IMR-90 (cell line): ENCODE measurements around the gene SNX30. TPM values are rescaled to one million over a fixed set of nuclear protein-coding genes. Genes with fewer than 3 reads are reported as not detected.

Experiments
- ATAC-seq: fragments of 200-7000 bp; cut with Tn5 transposase; 2 replicates; pipeline ENCODE4 v1.9.1; 2020; ENCODE audit warnings: low read depth, mild to moderate bottlenecking, moderate library complexity
- BruUV-seq: library from RNA; stranded (reverse); fragments of 400-500 nt; replicated peaks from 2 replicates; lab custom pipeline; 2021; lab: Mats Ljungman, UMichigan
- CTCF ChIA-PET: fragments of 300-600 bp; formaldehyde crosslinking; extraction: SDS; loops from one replicate; lab custom pipeline; 2021; ENCODE audit warnings: antibody characterized with exemption; lab: Yijun Ruan, JAX
- POLR2A ChIA-PET: fragments of 300-600 bp; sonication (Branson Sonifier 250); formaldehyde crosslinking; loops from one replicate; lab custom pipeline; 2022; ENCODE audit warnings: antibody characterized with exemption; ENCODE audit not compliant: unreplicated experiment; lab: Charles Lee
- DNase-seq: peaks from one replicate; pipeline ENCODE4 v3.0.0; 2013
- H2AFZ ChIP-seq: replicated peaks from 2 replicates; pipeline ENCODE3; 2013; ENCODE audit warnings: low read length, mild to moderate bottlenecking; ENCODE audit not compliant: poor library complexity
- H2AK5ac ChIP-seq: 2 replicates; pipeline ENCODE4 v1.6.1; 2013; ENCODE audit warnings: low read depth, low read length, inconsistent platforms
- H2AK9ac ChIP-seq: replicated peaks from 2 replicates; pipeline ENCODE3; 2013; ENCODE audit warnings: mild to moderate bottlenecking, low read depth, low read length, moderate library complexity; ENCODE audit not compliant: poor library complexity
- H2BK120ac ChIP-seq: 2 replicates; pipeline ENCODE4 v1.6.1; 2013; ENCODE audit warnings: low read depth, low read length, inconsistent platforms
- H2BK15ac ChIP-seq: 3 replicates; pipeline ENCODE4 v1.6.1; 2013; ENCODE audit warnings: low read depth, low read length, inconsistent platforms
- H2BK20ac ChIP-seq: 2 replicates; pipeline ENCODE4 v1.6.1; 2013; ENCODE audit warnings: low read depth, mild to moderate bottlenecking, inconsistent platforms, low read length, moderate library complexity
- H2BK5ac ChIP-seq: 2 replicates; pipeline ENCODE4 v1.6.1; 2013; ENCODE audit warnings: mild to moderate bottlenecking, low read depth, low read length, inconsistent platforms; ENCODE audit not compliant: poor library complexity, severe bottlenecking
- H3K14ac ChIP-seq: replicated peaks from 2 replicates; pipeline ENCODE4 v1.6.1; 2013; ENCODE audit warnings: low read depth, low read length, inconsistent platforms
- H3K18ac ChIP-seq: 2 replicates; pipeline ENCODE4 v1.6.1; 2013; ENCODE audit warnings: low read depth, low read length, control low read depth
- H3K23ac ChIP-seq: 2 replicates; pipeline ENCODE4 v1.6.1; 2013; ENCODE audit warnings: low read depth, low read length, inconsistent platforms
- H3K27ac ChIP-seq: 2 replicates; pipeline ENCODE4 v1.5.1; 2013; ENCODE audit warnings: mild to moderate bottlenecking, control low read depth, low read length; ENCODE audit not compliant: insufficient read depth
- H3K27me3 ChIP-seq: 2 replicates; pipeline ENCODE4 v1.6.1; 2013; ENCODE audit warnings: low read length; ENCODE audit not compliant: control insufficient read depth, insufficient read depth
- H3K36me3 ChIP-seq: 2 replicates; pipeline ENCODE4 v1.6.1; 2013; ENCODE audit warnings: low read length, mixed read lengths; ENCODE audit not compliant: control insufficient read depth, insufficient read depth
- H3K4ac ChIP-seq: 2 replicates; pipeline ENCODE4 v1.6.1; 2013; ENCODE audit warnings: low read depth, low read length, inconsistent platforms
- H3K4me1 ChIP-seq: 2 replicates; pipeline ENCODE4 v1.6.1; 2013; ENCODE audit warnings: low read length, mixed read lengths; ENCODE audit not compliant: control insufficient read depth, insufficient read depth
- H3K4me2 ChIP-seq: 2 replicates; pipeline ENCODE4 v1.6.1; 2013; ENCODE audit warnings: low read depth, mild to moderate bottlenecking, control low read depth, low read length, moderate library complexity
- H3K4me3 ChIP-seq: 2 replicates; pipeline ENCODE4 v1.5.1; 2013; ENCODE audit warnings: low read depth, mild to moderate bottlenecking, control low read depth, low read length, moderate library complexity; ENCODE audit not compliant: insufficient read depth
- H3K56ac ChIP-seq: 2 replicates; pipeline ENCODE4 v1.6.1; 2013; ENCODE audit warnings: low read length, inconsistent platforms; ENCODE audit not compliant: insufficient read depth; ENCODE audit errors: extremely low read depth
- H3K79me1 ChIP-seq, 2 experiments: 2 replicates each; pipeline ENCODE4 v1.6.1; 2013; ENCODE audit warnings: low read length in 2 of 2, inconsistent platforms in 1 of 2, low read depth in 1 of 2
- H3K9ac ChIP-seq: 2 replicates; pipeline ENCODE4 v1.6.1; 2013; ENCODE audit warnings: low read depth, low read length, control low read depth
- H3K9me1 ChIP-seq: 2 replicates; pipeline ENCODE4 v1.6.1; 2013; ENCODE audit warnings: low read length, inconsistent platforms; ENCODE audit not compliant: insufficient read depth
- H3K9me3 ChIP-seq: 2 replicates; pipeline ENCODE4 v1.6.1; 2013; ENCODE audit warnings: low read length; ENCODE audit not compliant: control insufficient read depth, insufficient read depth
- H4K20me1 ChIP-seq: 2 replicates; pipeline ENCODE4 v1.6.1; 2013; ENCODE audit warnings: low read length, inconsistent platforms; ENCODE audit not compliant: insufficient read depth
- H4K5ac ChIP-seq: 2 replicates; pipeline ENCODE4 v1.6.1; 2013; ENCODE audit warnings: mild to moderate bottlenecking, low read depth, low read length, control low read depth
- H4K8ac ChIP-seq, 2 experiments: 2 replicates each; pipeline ENCODE4 v1.6.1; 2013; ENCODE audit warnings: low read depth in 2 of 2, low read length in 2 of 2, control low read depth in 1 of 2, inconsistent platforms in 1 of 2
- H4K91ac ChIP-seq: 2 replicates; pipeline ENCODE4 v1.6.1; 2013; ENCODE audit warnings: low read depth, low read length, inconsistent platforms; ENCODE audit not compliant: insufficient read depth
- CEBPB ChIP-seq: IDR thresholded peaks from 2 replicates; pipeline ENCODE4 v1.6.1; 2012; ENCODE audit warnings: low read depth, low read length, improper control_type of control experiment
- CHD1 ChIP-seq: IDR thresholded peaks from 2 replicates; pipeline ENCODE4 v1.6.1; 2012; ENCODE audit warnings: low read depth, low read length, improper control_type of control experiment
- ELK1 ChIP-seq: fragments of 150-350 bp; IDR thresholded peaks from 2 replicates; pipeline ENCODE4 v1.6.1; 2016; ENCODE audit warnings: low read depth, mild to moderate bottlenecking, low read length, moderate library complexity, borderline replicate concordance
- MAZ ChIP-seq: IDR thresholded peaks from 2 replicates; pipeline ENCODE4 v1.6.1; 2012; ENCODE audit warnings: low read depth, mild to moderate bottlenecking, low read length, improper control_type of control experiment, moderate library complexity, borderline replicate concordance
- RFX5 ChIP-seq: IDR thresholded peaks from 2 replicates; pipeline ENCODE4 v1.8.0; 2012; ENCODE audit warnings: low read depth, mild to moderate bottlenecking, low read length, moderate library complexity
- USF2 ChIP-seq: fragments of 150-350 bp; IDR thresholded peaks from 2 replicates; pipeline ENCODE4 v1.6.1; 2017; ENCODE audit warnings: mild to moderate bottlenecking, antibody characterized with exemption, low read length, low read depth
- WGBS, 2 experiments: methylation state at CpG; one replicate each; pipeline versions ENCODE4 v1.1.5 to v1.1.7; 2013; ENCODE audit warnings: missing lambda C conversion rate in 2 of 2; ENCODE audit not compliant: insufficient read length in 1 of 2; ENCODE audit errors: extremely low coverage in 2 of 2; 5-methylcytosine and 5-hydroxymethylcytosine counted together
- dilution Hi-C: fragments of 300-500 bp; cut with HindIII; formaldehyde crosslinking; loops from one replicate; pipeline ENCODE4 v1.14.3; 2018; ENCODE audit warnings: low sequenced_read_pairs; ENCODE audit not compliant: unreplicated experiment
- in situ Hi-C: fragments of 300-500 bp; cut with MboI; formaldehyde crosslinking; loops from 3 replicates; pipeline ENCODE4 v1.14.3; 2019; ENCODE audit warnings: low sequenced_read_pairs, inconsistent platforms, mixed read lengths
- intact Hi-C: fragments of 100-400 bp; cut with micrococcal nuclease; formaldehyde crosslinking; loops from 2 replicates; pipeline ENCODE4 v1.10.0; 2022
- polyA plus RNA-seq, 3 experiments: library from polyadenylated mRNA; depleted of rRNA; stranded (reverse); fragments of >200 nt; gene quantifications; 2 replicates each; pipeline ENCODE4 v1.2.3, GENCODE V29; 2012; ENCODE audit warnings: low replicate concordance in 1 of 3
- total RNA-seq: library from RNA; depleted of rRNA; stranded (reverse); fragments of >200 nt; gene quantifications from 2 replicates; pipeline ENCODE4 v1.2.3, GENCODE V29; 2012

SNX30 gene
- total and polyA plus RNA-seq, 2 of the 4 experiments (the other 2 are of a cell fraction) = 8.0 to 18.8 TPM

GRCh38 chr9:112795921-112796320, 45.4 kb downstream of the SNX30 start:
- peaks cover 14 to 26% of the 10 kb centered on the region in 2 experiments; a peak in 3 of 4 replicates for H3K79me1 ChIP-seq
- H4K91ac ChIP-seq = no peak overlapping the region
- no peak overlapping the region for H3K4me2 ChIP-seq
- H3K27ac ChIP-seq = no peak overlapping the region
- H3K23ac ChIP-seq = no peak overlapping the region
- no peak overlapping the region for H3K4ac ChIP-seq
- H3K4me1 ChIP-seq = peaks cover 6% of the 10 kb centered on the region; the same call in 1 of the 2 replicates
- H3K4me3 ChIP-seq = no peak overlapping the region
- BruUV-seq = no TSS peak
- dilution Hi-C loops = no loop called here
- POLR2A ChIA-PET = no interaction called here
- WGBS, 2 experiments = 80% methylated on average over 1 of the region's 4 CpGs; no CpG with 5 or more reads in 1 of the 2 experiments
- H2BK120ac ChIP-seq = no peak overlapping the region
- no peak overlapping the region for H3K18ac ChIP-seq
- no peak overlapping the region for H4K8ac ChIP-seq
- no peak overlapping the region for H2BK15ac ChIP-seq
- in situ Hi-C loops = no loop called here
- no peak overlapping the region for H3K9ac ChIP-seq
- no peak overlapping the region for H2BK5ac ChIP-seq
- intact Hi-C loops = no loop called here
- no peak overlapping the region for H3K14ac ChIP-seq
- no peak overlapping the region for H4K5ac ChIP-seq
- no peak overlapping the region for H2AFZ ChIP-seq
- CTCF ChIA-PET = no interaction called here
- H3K36me3 ChIP-seq = no peaks in the 10 kb centered on the region
- peak; percentile 40 for ATAC-seq
- H2BK20ac ChIP-seq = no peak overlapping the region
- no peak overlapping the region for H2AK5ac ChIP-seq
- peaks cover 3% of the 10 kb centered on the region; the same call in 1 of the 2 replicates for H3K9me1 ChIP-seq
- DNase-seq = no peak
- no peaks in the 10 kb centered on the region for H3K27me3 ChIP-seq
- no peaks in the 10 kb centered on the region for H3K9me3 ChIP-seq
- H2AK9ac ChIP-seq = no peak overlapping the region
- TF ChIP-seq ELK1 (no peak), MAZ (no peak), USF2 (no peak), CEBPB (no peak), RFX5 (no peak), CHD1 (no peak)
- peaks cover 14% of the 10 kb centered on the region for H4K20me1 ChIP-seq
- H3K56ac ChIP-seq = no peak overlapping the region
